Measurements from ENCODE around the gene GAK. TPM values are rescaled to one million over a fixed set of nuclear protein-coding genes. Genes with fewer than 3 reads are reported as not detected.

The GAK gene
- total RNA-seq, 1 experiment from 2014 or later, result 117 TPM

DNA sequence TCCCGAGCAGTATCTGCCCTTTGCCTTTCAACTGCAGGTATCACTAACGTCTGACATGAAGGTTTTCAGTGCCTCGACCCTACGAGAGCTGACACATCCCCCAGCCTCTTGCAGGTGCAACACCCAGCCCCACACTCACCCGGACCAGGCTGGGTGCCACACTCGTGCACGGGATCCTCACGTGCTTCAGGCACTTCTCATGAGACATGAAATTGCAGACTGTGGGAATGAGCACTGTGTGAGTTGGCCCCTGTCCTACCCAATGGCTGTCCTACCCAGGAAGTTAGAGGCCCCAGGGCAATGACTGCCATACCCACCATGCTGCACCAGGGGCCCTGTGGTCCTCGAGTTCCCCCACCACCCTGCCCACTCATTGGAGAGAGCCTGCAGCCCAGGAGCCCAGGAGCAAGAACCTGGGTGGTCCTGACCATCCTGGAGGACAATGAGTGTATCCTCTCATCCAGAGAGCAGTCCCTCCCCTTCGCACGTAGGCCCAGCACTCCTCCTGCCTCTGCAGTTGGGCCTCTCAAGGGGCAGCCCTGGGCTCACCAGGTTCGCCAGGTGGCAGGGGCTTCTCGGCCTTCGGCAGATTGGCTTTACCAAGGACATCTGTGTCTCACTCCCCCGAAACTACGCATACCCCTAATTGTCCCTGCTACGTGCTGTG, 38.9 kb upstream of the GAK start:
- Histone ChIP-seq H3K9ac (ENCODE audit: low read length) (no peak overlapping the region), H3K4me3 (ENCODE audit: low read length) (no peak overlapping the region), H3K9me2 (replicated peaks; ENCODE audit: low read length) (no peaks in the 10 kb centered on the region), H3K4me1 (ENCODE audit: insufficient read depth, low read length) (peaks cover 18% of the 10 kb centered on the region), H3K36me3 (ENCODE audit: low read depth, low read length) (no peaks in the 10 kb centered on the region), H3F3A (ENCODE audit: low read length, unreplicated experiment) (no peaks in the 10 kb centered on the region), H4K20me1 (ENCODE audit: low read length) (no peaks in the 10 kb centered on the region; the same call in 1 of the 2 replicates), H3K27me3 (ENCODE audit: low read length) (no peaks in the 10 kb centered on the region), H3K27ac (ENCODE audit: low read length) (no peak overlapping the region), H2AFZ (ENCODE audit: low read length) (no peak overlapping the region), H3K9me3 (ENCODE audit: low read length) (no peaks in the 10 kb centered on the region), H3K79me2 (ENCODE audit: low read length) (peaks cover 7% of the 10 kb centered on the region; the same call in 1 of the 2 replicates), H3K4me2 (ENCODE audit: low read length) (peak overlapping the region; percentile 91; the same call in 1 of the 2 replicates)
- no peak for TF ChIP-seq CTCF (conservative IDR thresholded peaks at IDR 0.05; ENCODE audit: low read depth, low read length)
- POLR2A ChIA-PET (ENCODE audit: unreplicated experiment), result no interaction called here
- CTCF ChIA-PET, result no interaction called here
- ATAC-seq (no peak), DNase-seq (peak; percentile 9)
- intact Hi-C loops (cut with micrococcal nuclease), result no loop called here
- BruUV-seq (replicated peaks), result TSS peak; percentile 21

- Histone ChIP-seq H3K27ac (ENCODE audit: low read length) (no peak overlapping the region), H3K4me2 (ENCODE audit: low read length) (no peak overlapping the region), H2AFZ (ENCODE audit: low read length) (no peak overlapping the region), H3K4me3 (ENCODE audit: low read length) (no peak overlapping the region), H3F3A (ENCODE audit: low read length, unreplicated experiment) (no peaks in the 10 kb centered on the region), H3K9me3 (ENCODE audit: low read length) (no peaks in the 10 kb centered on the region), H3K27me3 (ENCODE audit: low read length) (no peaks in the 10 kb centered on the region), H3K9me2 (replicated peaks; ENCODE audit: low read length) (no peaks in the 10 kb centered on the region), H3K4me1 (ENCODE audit: insufficient read depth, low read length) (peaks cover 18% of the 10 kb centered on the region), H3K36me3 (ENCODE audit: low read depth, low read length) (no peaks in the 10 kb centered on the region), H3K79me2 (ENCODE audit: low read length) (peaks cover 7% of the 10 kb centered on the region; the same call in 1 of the 2 replicates), H3K9ac (ENCODE audit: low read length) (no peak overlapping the region), H4K20me1 (ENCODE audit: low read length) (no peaks in the 10 kb centered on the region; the same call in 1 of the 2 replicates)
- BruUV-seq (replicated peaks), result no TSS peak
- intact Hi-C loops (cut with micrococcal nuclease), result no loop called here
- DNase-seq, result no peak
- TF ChIP-seq EZH2 (IDR thresholded peaks at IDR 0.05; ENCODE audit: low read length, unreplicated experiment) (no peak), CTCF (conservative IDR thresholded peaks at IDR 0.05; ENCODE audit: low read depth, low read length) (no peak), EZH2phosphoT487 (IDR thresholded peaks at IDR 0.05; ENCODE audit: borderline replicate concordance, low read length) (no peak)
- ATAC-seq, result no peak
- CTCF ChIA-PET, result no interaction called here
- POLR2A ChIA-PET (ENCODE audit: unreplicated experiment), result no interaction called here
Measured at GRCh38 chr4:970046-970745, 38.1 kb upstream of the GAK start.
